GM21786 (cell line): ENCODE measurements around the gene STAT4.

Source experiments
- ATAC-seq: cut with Tn5 transposase; IDR thresholded peaks from one replicate; pipeline ENCODE4 v1.9.1; 2021; ENCODE audit not compliant: unreplicated experiment

STAT4 gene

GRCh38 chr2:191150600-191151330 lies at the start of gene STAT4:
STAT4 (minus strand) TSS chr2:191150994; CDS start chr2:191148203, 2,791 bp downstream.
- peak; percentile 84 for ATAC-seq

GRCh38 chr2:191199929-191200512 lies 49.2 kb upstream of the STAT4 start:
- no peak for ATAC-seq

- no peak for ATAC-seq
Measured at GRCh38 chr2:191198271-191198670, 47.5 kb upstream of the STAT4 start.

GRCh38 chr2:191197096-191197495 lies 46.3 kb upstream of the STAT4 start:
- no peak for ATAC-seq

- ATAC-seq, result no peak
Measured at GRCh38 chr2:191195021-191195420, 44.2 kb upstream of the STAT4 start.

- ATAC-seq, result no peak
Measured at GRCh38 chr2:191190861-191191552, 40.2 kb upstream of the STAT4 start.

- ATAC-seq, result no peak
Measured at GRCh38 chr2:191190435-191190834, 39.6 kb upstream of the STAT4 start.

GRCh38 chr2:191189112-191189635 lies 38.4 kb upstream of the STAT4 start:
- ATAC-seq, result no peak

GRCh38 chr2:191188550-191189093 lies 37.8 kb upstream of the STAT4 start:
- no peak for ATAC-seq

GRCh38 chr2:191187105-191187829 lies 36.5 kb upstream of the STAT4 start:
- no peak for ATAC-seq

- no peak for ATAC-seq
Measured at GRCh38 chr2:191184457-191184856, 33.7 kb upstream of the STAT4 start.

- no peak for ATAC-seq
Measured at GRCh38 chr2:191183516-191183915, 32.7 kb upstream of the STAT4 start.

- no peak for ATAC-seq
Measured at GRCh38 chr2:191183081-191183480, 32.3 kb upstream of the STAT4 start.

GRCh38 chr2:191180713-191181112 lies 29.9 kb upstream of the STAT4 start:
- ATAC-seq, result no peak

GRCh38 chr2:191180276-191180675 lies 29.5 kb upstream of the STAT4 start:
- no peak for ATAC-seq

- ATAC-seq, result no peak
Measured at GRCh38 chr2:191178806-191179514, 28.2 kb upstream of the STAT4 start.

- no peak for ATAC-seq
Measured at GRCh38 chr2:191177751-191178736, 27.2 kb upstream of the STAT4 start.

GRCh38 chr2:191176801-191177438 lies 26.1 kb upstream of the STAT4 start:
- ATAC-seq, result no peak

- peak; percentile 59 for ATAC-seq
Measured at GRCh38 chr2:191176305-191176704, 25.5 kb upstream of the STAT4 start.
